ENCODE measurements around the gene ZMYND11. TPM values are rescaled to one million over a fixed set of nuclear protein-coding genes. Genes with fewer than 3 reads are reported as not detected.

ZMYND11 gene
- total and polyA plus RNA-seq, 12 donors = 26.6 to 95.4 (median 78.6) TPM

- Histone ChIP-seq H3K9me3 (no peaks in the 10 kb centered on the region), H3K27me3 (no peaks in the 10 kb centered on the region), H3K27ac (no peak overlapping the region), H3K4me3 (no peak overlapping the region), H3K4me1 (no peaks in the 10 kb centered on the region), H3K36me3 (no peaks in the 10 kb centered on the region)
- DNase-seq (no peak), ATAC-seq (no peak)
- TF ChIP-seq, protein P1, sequence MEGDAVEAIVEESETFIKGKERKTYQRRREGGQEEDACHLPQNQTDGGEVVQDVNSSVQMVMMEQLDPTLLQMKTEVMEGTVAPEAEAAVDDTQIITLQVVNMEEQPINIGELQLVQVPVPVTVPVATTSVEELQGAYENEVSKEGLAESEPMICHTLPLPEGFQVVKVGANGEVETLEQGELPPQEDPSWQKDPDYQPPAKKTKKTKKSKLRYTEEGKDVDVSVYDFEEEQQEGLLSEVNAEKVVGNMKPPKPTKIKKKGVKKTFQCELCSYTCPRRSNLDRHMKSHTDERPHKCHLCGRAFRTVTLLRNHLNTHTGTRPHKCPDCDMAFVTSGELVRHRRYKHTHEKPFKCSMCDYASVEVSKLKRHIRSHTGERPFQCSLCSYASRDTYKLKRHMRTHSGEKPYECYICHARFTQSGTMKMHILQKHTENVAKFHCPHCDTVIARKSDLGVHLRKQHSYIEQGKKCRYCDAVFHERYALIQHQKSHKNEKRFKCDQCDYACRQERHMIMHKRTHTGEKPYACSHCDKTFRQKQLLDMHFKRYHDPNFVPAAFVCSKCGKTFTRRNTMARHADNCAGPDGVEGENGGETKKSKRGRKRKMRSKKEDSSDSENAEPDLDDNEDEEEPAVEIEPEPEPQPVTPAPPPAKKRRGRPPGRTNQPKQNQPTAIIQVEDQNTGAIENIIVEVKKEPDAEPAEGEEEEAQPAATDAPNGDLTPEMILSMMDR (IDR thresholded peaks at IDR 0.05) = no peak
- 89 to 92% methylated on average over 11 of the region's 11 CpGs for WGBS, 2 donors
- intact Hi-C loops (cut with DNase I) = no loop called here
Measured at GRCh38 chr10:267705-268104, 132.4 kb downstream of the ZMYND11 start.

GRCh38 chr10:269440-270074 lies 134.3 kb downstream of the ZMYND11 start:
- Histone ChIP-seq H3K27ac (no peak overlapping the region), H3K36me3 (no peaks in the 10 kb centered on the region), H3K9me3 (no peaks in the 10 kb centered on the region), H3K27me3 (no peaks in the 10 kb centered on the region), H3K4me1 (no peaks in the 10 kb centered on the region), H3K4me3 (no peak overlapping the region)
- 79 to 85% methylated on average over 10 of the region's 10 CpGs for WGBS, 2 donors
- DNase-seq = no peak
- intact Hi-C loops (cut with DNase I) = no loop called here
- ATAC-seq = no peak
- TF ChIP-seq, protein P1 (IDR thresholded peaks at IDR 0.05) = no peak

- Histone ChIP-seq H3K27ac (no peak overlapping the region), H3K36me3 (peaks cover 0 to 16% (median 0%) of the 10 kb centered on the region in 9 donors), H3K27me3 (no peaks in the 10 kb centered on the region), H3K9me3 (no peaks in the 10 kb centered on the region), H3K4me3 (no peak overlapping the region), H3K4me1 (no peaks in the 10 kb centered on the region)
- WGBS, 2 donors = 69% methylated on average over 3 of the region's 3 CpGs
- intact Hi-C loops (cut with DNase I) = no loop called here
- DNase-seq = no peak
- no peak for ATAC-seq
- TF ChIP-seq, protein P1 (IDR thresholded peaks at IDR 0.05) = no peak
Measured at GRCh38 chr10:271201-271600, 135.9 kb downstream of the ZMYND11 start.

DNA sequence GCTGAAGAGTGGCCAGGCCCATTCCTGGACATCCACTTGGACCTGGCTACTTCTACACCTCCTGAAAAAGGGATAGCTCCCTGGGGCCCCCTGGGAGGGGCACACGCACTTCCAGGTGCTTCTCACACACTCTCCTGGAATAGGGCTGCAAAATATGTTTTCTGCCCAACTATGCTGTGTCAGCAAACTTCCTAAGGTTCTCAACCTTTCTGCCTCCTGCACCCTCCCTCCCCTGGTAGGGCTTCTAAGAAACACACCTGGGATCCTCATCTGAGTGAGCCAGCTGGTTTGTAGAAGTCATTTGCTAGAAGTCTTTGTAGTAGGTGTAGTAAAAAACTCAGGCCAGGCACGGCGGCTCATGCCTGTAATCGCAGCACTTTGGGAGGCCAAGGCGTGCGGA lies 136.5 kb downstream of the ZMYND11 start:
- WGBS, 2 donors = 94 to 96% methylated on average over 6 of the region's 6 CpGs
- DNase-seq (no peak), ATAC-seq (no peak)
- Histone ChIP-seq H3K4me3 (no peak overlapping the region), H3K27ac (no peak overlapping the region), H3K27me3 (no peaks in the 10 kb centered on the region), H3K36me3 (peaks cover 0 to 21% (median 0%) of the 10 kb centered on the region in 9 donors), H3K4me1 (no peaks in the 10 kb centered on the region), H3K9me3 (no peaks in the 10 kb centered on the region)
- intact Hi-C loops (cut with DNase I) = no loop called here
- TF ChIP-seq, protein P1 (IDR thresholded peaks at IDR 0.05) = no peak

All from heart right ventricle (tissue), 16 donors.